Stimulated activated CD8-positive, alpha-beta memory T cell treated with anti-CD3 and anti-CD28 coated beads, Interleukin-12 subunit alpha, Interleukin-12 subunit beta, amount 100 ng/mL, for 24 hours (primary cell): ENCODE measurements around the gene NOD2.

Source experiments
- DNase-seq: peaks from one replicate; pipeline ENCODE4 v3.0.0-alpha.2; 2020; ENCODE audit errors: extremely low read depth

The NOD2 gene

GRCh38 chr16:50717494-50717893 lies 24.1 kb downstream of the NOD2 start:
- no peak for DNase-seq

GRCh38 chr16:50718061-50718760 lies 24.8 kb downstream of the NOD2 start:
- DNase-seq = no peak

- DNase-seq = no peak
Observed at GRCh38 chr16:50718761-50719400, 25.5 kb downstream of the NOD2 start.

GRCh38 chr16:50719401-50720337 lies 26.3 kb downstream of the NOD2 start:
- no peak for DNase-seq

- DNase-seq = no peak
Observed at GRCh38 chr16:50721549-50722404, 28.4 kb downstream of the NOD2 start.

GRCh38 chr16:50722405-50722737 lies 29.0 kb downstream of the NOD2 start:
- DNase-seq = no peak

- DNase-seq = no peak
Observed at GRCh38 chr16:50722960-50723359, 29.6 kb downstream of the NOD2 start.

- DNase-seq = no peak
Observed at GRCh38 chr16:50724306-50724705, 30.9 kb downstream of the NOD2 start.

GRCh38 chr16:50731130-50731988 lies 38.0 kb downstream of the NOD2 start:
- no peak for DNase-seq

- DNase-seq = no peak
Observed at GRCh38 chr16:50731989-50732832, 38.8 kb downstream of the NOD2 start.

- no peak for DNase-seq
Observed at GRCh38 chr16:50733468-50733867, 40.1 kb downstream of the NOD2 start.

- no peak for DNase-seq
Observed at GRCh38 chr16:50735629-50736122, 42.3 kb downstream of the NOD2 start.

- no peak for DNase-seq
Observed at GRCh38 chr16:50736448-50736847, 43.0 kb downstream of the NOD2 start.

- DNase-seq = no peak
Observed at GRCh38 chr16:50737420-50737959, 44.1 kb downstream of the NOD2 start.

GRCh38 chr16:50739031-50739430 lies 45.6 kb downstream of the NOD2 start:
- no peak for DNase-seq

GRCh38 chr16:50740736-50741135 lies 47.3 kb downstream of the NOD2 start:
- DNase-seq = no peak

GRCh38 chr16:50741225-50741780 lies 47.9 kb downstream of the NOD2 start:
- no peak for DNase-seq

GRCh38 chr16:50741781-50742575 lies 48.6 kb downstream of the NOD2 start, which contains the start of gene CYLD:
Gene CYLD, plus strand, starts transcription at chr16:50742086. Its CDS starts 7,613 bp downstream, at chr16:50749699.
- DNase-seq = peak; percentile 99
